Activated naive CD4-positive, alpha-beta T cell treated with anti-CD3 and anti-CD28 coated beads, Interleukin-2, amount 50 U/mL, for 72 hours (primary cell): ENCODE data around the gene MRPL9. TPM values are rescaled to one million over a fixed set of nuclear protein-coding genes. Genes with fewer than 3 reads are reported as not detected.

Source experiments
- ATAC-seq, 2 donors: fragments of 150-1000 bp; cut with Tn5 transposase; 2 replicates each; pipeline ENCODE4 v1.10.0; 2021; ENCODE audit warnings: mild to moderate bottlenecking in 2 of 2, moderate library complexity in 2 of 2
- DNase-seq, 2 donors: peaks; one replicate each; pipeline ENCODE4 v3.0.0; 2021 to 2022; ENCODE audit warnings: low spot score in 2 of 2
- H3K27ac Mint-ChIP-seq, 2 donors: one replicate each; pipeline ENCODE4 v1.8.0; 2022; ENCODE audit warnings: mild to moderate bottlenecking in 2 of 2, mixed read lengths in 2 of 2
- H3K36me3 Mint-ChIP-seq, 2 donors: one replicate each; pipeline ENCODE4 v1.8.0; 2022; ENCODE audit warnings: mixed read lengths in 2 of 2
- H3K9me3 Mint-ChIP-seq, 2 donors: one replicate each; pipeline ENCODE4 v1.8.0; 2022; ENCODE audit warnings: mixed read lengths in 2 of 2
- total RNA-seq, 2 donors: library from RNA; stranded (reverse); gene quantifications; one replicate each; pipeline ENCODE4 v1.2.3, GENCODE V29; 2022

MRPL9 gene
- total RNA-seq, 2 donors from 2014 or later, result 114 to 143 TPM

GRCh38 chr1:151710187-151710840 is 53.0 kb downstream of the MRPL9 start:
- DNase-seq (no peak), ATAC-seq (peak; percentile 9 to 29)
- H3K27ac Mint-ChIP-seq, result no peak overlapping the region
- H3K36me3 Mint-ChIP-seq, result no peaks in the 10 kb centered on the region
- H3K9me3 Mint-ChIP-seq, result no peaks in the 10 kb centered on the region

Other genes starting within 250 kb of the MRPL9 start
- gene TUFT1, start 223.2 kb downstream of the MRPL9 start, total RNA-seq, result 1 to 10 TPM; 5.1 to 5.6 TPM
- gene SNX27, start 151.4 kb downstream of the MRPL9 start, total RNA-seq, result 10 to 100 TPM; 24.3 to 34.4 TPM
- gene CELF3, start 46.7 kb downstream of the MRPL9 start, total RNA-seq, result not detected
- gene RIIAD1, start 42.0 kb downstream of the MRPL9 start, total RNA-seq, result not detected
- 10 to 100 TPM; 25.1 to 30.7 TPM for gene TDRKH, start 27.0 kb upstream of the MRPL9 start, total RNA-seq
- gene LINGO4, start 41.9 kb upstream of the MRPL9 start, total RNA-seq, result under 1 TPM in 1 of 2 donors, not detected in 1; 0.72 TPM
- gene RORC, start 68.3 kb upstream of the MRPL9 start, total RNA-seq, result 10 to 100 TPM in 1 of 2 donors, 1 to 10 TPM in 1; 1.4 to 11.3 TPM
- gene C2CD4D, start 76.3 kb upstream of the MRPL9 start, total RNA-seq, result 1 to 10 TPM; 1.6 to 2.3 TPM
- not detected for gene THEM5, start 90.2 kb upstream of the MRPL9 start, total RNA-seq
- 10 to 100 TPM; 20.4 to 27.4 TPM for gene THEM4, start 146.0 kb upstream of the MRPL9 start, total RNA-seq
- gene S100A10, start 230.4 kb upstream of the MRPL9 start, total RNA-seq, result 100 to 1,000 TPM in 1 of 2 donors, 10 to 100 TPM in 1; 49.2 to 290 TPM